K562 (cell line): Measurements from ENCODE around the gene NDUFA5. TPM values are rescaled to one million over a fixed set of nuclear protein-coding genes. Genes with fewer than 3 reads are reported as not detected.

Experiments used
- ATAC-seq: fragments of 200-7000 bp; cut with Tn5 transposase; 3 replicates; pipeline ENCODE4 v1.9.1; 2020; ENCODE audit warnings: moderate library complexity
- BruUV-seq: library from RNA; stranded (reverse); fragments of 400-500 nt; replicated peaks from 2 replicates; lab custom pipeline; 2021; lab: Mats Ljungman, UMichigan
- CTCF ChIA-PET: fragments of 300-600 bp; formaldehyde crosslinking; extraction: SDS; loops from one replicate; lab custom pipeline; 2021; ENCODE audit warnings: low intra/inter-chr PET ratio; lab: Yijun Ruan, JAX
- POLR2A ChIA-PET: fragments of 300-600, 350-650 bp; sonication (Branson Sonifier 250); formaldehyde crosslinking; extraction: SDS; loops from one replicate; lab custom pipeline; 2021; ENCODE audit warnings: antibody characterized with exemption, inconsistent platforms; lab: Yijun Ruan, JAX
- DNase-seq, 4 experiments: peaks; one replicate each; pipeline versions ENCODE4 v3.0.0 to v3.0.0-alpha.2; 2011 to 2018; ENCODE audit warnings: low spot score in 3 of 4, mixed read lengths in 3 of 4; ENCODE audit errors: extremely low read depth in 1 of 4
- FAIRE-seq: peaks from 2 replicates; lab custom pipeline; 2011; peaks lifted over from hg19 to GRCh38; lab: Jason Lieb, UNC
- H2AFZ ChIP-seq: 2 replicates; pipeline ENCODE4 v1.6.0; 2011; ENCODE audit warnings: low read depth, low read length, control low read depth, inconsistent platforms
- H3K27ac ChIP-seq: fragments of 200-600 bp; 3 replicates; pipeline ENCODE4 v1.8.0; 2011; ENCODE audit warnings: low read depth, mild to moderate bottlenecking, control low read depth, inconsistent platforms, low read length, moderate library complexity, mixed read lengths; ENCODE audit errors: extremely low read depth
- H3K27me3 ChIP-seq, 2 experiments: fragments of 300-600 bp in 1 of 2; 2 replicates in 1 of 2; 3 replicates in 1 of 2; pipeline versions ENCODE4 v1.6.0 to v1.8.0; 2011; ENCODE audit warnings: inconsistent platforms in 2 of 2, low read length in 2 of 2, mild to moderate bottlenecking in 1 of 2, mixed read lengths in 1 of 2, moderate library complexity in 1 of 2; ENCODE audit not compliant: control insufficient read depth in 2 of 2, insufficient read depth in 2 of 2
- H3K36me3 ChIP-seq: fragments of 300-600 bp; 3 replicates; pipeline ENCODE4 v1.8.0; 2011; ENCODE audit warnings: mild to moderate bottlenecking, low read length, inconsistent platforms; ENCODE audit not compliant: control insufficient read depth, insufficient read depth
- H3K4me1 ChIP-seq, 2 experiments: fragments of 200-600 bp in 1 of 2; replicated peaks in 1 of 2; 2 replicates in 1 of 2; 3 replicates in 1 of 2; pipeline versions ENCODE4 v1.5.1 to v1.8.0; 2011; ENCODE audit warnings: inconsistent platforms in 2 of 2, low read length in 2 of 2, mild to moderate bottlenecking in 1 of 2, mixed read lengths in 1 of 2, moderate library complexity in 1 of 2; ENCODE audit not compliant: control insufficient read depth in 2 of 2, insufficient read depth in 2 of 2
- H3K4me2 ChIP-seq: 2 replicates; pipeline ENCODE4 v1.6.1; 2011; ENCODE audit warnings: low read length, control low read depth, inconsistent platforms, mixed read lengths; ENCODE audit not compliant: insufficient read depth
- H3K4me3 ChIP-seq: fragments of 200-600 bp; sonication (generic), shearing (Covaris generic); 2 replicates; pipeline ENCODE4 v1.5.1; 2016; ENCODE audit warnings: control low read depth, inconsistent platforms
- H3K79me2 ChIP-seq: fragments of 200-600 bp; 3 replicates; pipeline ENCODE4 v1.8.0; 2011; ENCODE audit warnings: low read length, inconsistent platforms; ENCODE audit not compliant: control insufficient read depth, insufficient read depth
- H3K9ac ChIP-seq, 2 experiments: 2 replicates each; pipeline versions ENCODE4 v1.6.0 to v1.6.1; 2011; ENCODE audit warnings: low read depth in 2 of 2, low read length in 2 of 2, control low read depth in 1 of 2, inconsistent platforms in 1 of 2, mild to moderate bottlenecking in 1 of 2, mixed read lengths in 1 of 2; ENCODE audit not compliant: insufficient read depth in 1 of 2
- H3K9me1 ChIP-seq: one replicate; pipeline ENCODE4 v1.6.0; 2011; ENCODE audit warnings: inconsistent platforms, mild to moderate bottlenecking, low read length, moderate library complexity; ENCODE audit not compliant: control insufficient read depth, insufficient read depth
- H3K9me3 ChIP-seq: replicated peaks from 2 replicates; pipeline ENCODE4 v1.5.1; 2011; ENCODE audit warnings: low read depth, low read length, inconsistent platforms; ENCODE audit not compliant: control insufficient read depth, insufficient read depth
- H4K20me1 ChIP-seq: replicated peaks from 2 replicates; pipeline ENCODE4 v1.6.1; 2011; ENCODE audit warnings: low read length, inconsistent platforms, mixed read lengths; ENCODE audit not compliant: control insufficient read depth, insufficient read depth
- BCOR ChIP-seq: fragments of 450-650 bp; IDR thresholded peaks from 2 replicates; pipeline ENCODE4 v1.6.1; 2016
- COPS2 ChIP-seq: fragments of 450-650 bp; conservative IDR thresholded peaks from 2 replicates; pipeline ENCODE4 v1.6.1; 2016; ENCODE audit warnings: mild to moderate bottlenecking, moderate library complexity
- ELF4 ChIP-seq: fragments of 450-650 bp; formaldehyde crosslinking; IDR thresholded peaks from 2 replicates; pipeline ENCODE4 v1.4.0; 2022; ENCODE audit warnings: missing genetic modification characterization
- FOXA3 ChIP-seq, 2 experiments: fragments of 450-650 bp in 1 of 2; sonication (generic) in 1 of 2; formaldehyde crosslinking; IDR thresholded peaks in 1 of 2; conservative IDR thresholded peaks in 1 of 2; 2 replicates each; pipeline versions ENCODE4 v1.4.0 to v1.8.0; 2020 to 2022; ENCODE audit warnings: mild to moderate bottlenecking in 2 of 2, missing genetic modification reagents in 1 of 2
- HDAC8 ChIP-seq: fragments of 450-650 bp; IDR thresholded peaks from 2 replicates; pipeline ENCODE4 v1.6.1; 2016; ENCODE audit warnings: mild to moderate bottlenecking, missing genetic modification characterization, moderate library complexity, missing compliant biosample characterization
- KAT7 ChIP-seq: sonication (generic); formaldehyde crosslinking; IDR thresholded peaks from 2 replicates; pipeline ENCODE4 v1.8.0; 2022; ENCODE audit warnings: missing genetic modification reagents, mild to moderate bottlenecking, borderline replicate concordance
- LEF1 ChIP-seq: fragments of 450-650 bp; IDR thresholded peaks from 2 replicates; pipeline ENCODE4 v1.6.1; 2016; ENCODE audit warnings: mild to moderate bottlenecking
- MIER1 ChIP-seq: fragments of 450-650 bp; IDR thresholded peaks from 2 replicates; pipeline ENCODE4 v1.6.1; 2016; ENCODE audit warnings: antibody characterized with exemption, mild to moderate bottlenecking, low read depth
- MTA1 ChIP-seq: fragments of 450-650 bp; IDR thresholded peaks from 2 replicates; pipeline ENCODE4 v1.6.1; 2017; ENCODE audit warnings: borderline replicate concordance
- NCOA4 ChIP-seq: fragments of 450-650 bp; IDR thresholded peaks from 2 replicates; pipeline ENCODE4 v1.6.1; 2018; ENCODE audit warnings: mild to moderate bottlenecking; ENCODE audit not compliant: partially characterized antibody
- NFIX ChIP-seq: fragments of 250-450 bp; sonication (Bioruptor Pico); IDR thresholded peaks from 2 replicates; pipeline ENCODE4 v1.4.0; 2020; ENCODE audit warnings: low read depth, mild to moderate bottlenecking, moderate library complexity
- PHF20 ChIP-seq: fragments of 450-650 bp; IDR thresholded peaks from 2 replicates; pipeline ENCODE4 v1.6.1; 2018; ENCODE audit not compliant: partially characterized antibody
- PRPF4 ChIP-seq: fragments of 200-400 bp; formaldehyde crosslinking; IDR thresholded peaks from one replicate; pipeline ENCODE4 v1.6.1; 2017; ENCODE audit warnings: low read length, low read depth, mild to moderate bottlenecking; ENCODE audit not compliant: insufficient read depth, poor library complexity, severe bottlenecking
- RHOXF2B ChIP-seq: fragments of 250-450 bp; sonication (Bioruptor Pico); conservative IDR thresholded peaks from 2 replicates; pipeline ENCODE4 v1.5.1; 2021
- TOE1 ChIP-seq, 2 experiments: fragments of 450-650 bp in 1 of 2; sonication (generic) in 1 of 2; formaldehyde crosslinking in 1 of 2; IDR thresholded peaks; 2 replicates each; pipeline versions ENCODE4 v1.7.1 to v1.8.0; 2016 to 2022; ENCODE audit warnings: borderline replicate concordance in 2 of 2, mild to moderate bottlenecking in 2 of 2, antibody characterized with exemption in 1 of 2, inconsistent platforms in 1 of 2, low read depth in 1 of 2, missing genetic modification reagents in 1 of 2, moderate library complexity in 1 of 2
- ZFPM2 ChIP-seq: fragments of 250-450 bp; sonication (Bioruptor Pico); IDR thresholded peaks from 2 replicates; pipeline ENCODE4 v1.5.1; 2022; ENCODE audit warnings: mild to moderate bottlenecking
- WGBS: fragments of 100-300 bp; shearing (Covaris generic); methylation state at CpG from one replicate; pipeline ENCODE4 v1.1.6; 2016; ENCODE audit warnings: low coverage, mixed read lengths; ENCODE audit not compliant: insufficient coverage; ENCODE audit errors: missing lambda C conversion rate; 5-methylcytosine and 5-hydroxymethylcytosine counted together
- in situ Hi-C: fragments of 300-500 bp; cut with MboI; formaldehyde crosslinking; loops from 4 replicates; pipeline ENCODE4 v1.15.0; 2018; ENCODE audit warnings: inconsistent platforms, mixed read lengths
- intact Hi-C: fragments of 100-400 bp; cut with micrococcal nuclease; formaldehyde crosslinking; loops from 2 replicates; pipeline ENCODE4 v1.14.2; 2022
- polyA plus RNA-seq, 8 experiments: library from polyadenylated mRNA; depleted of rRNA in 4 of 8; stranded (reverse) in 5 of 8; unstranded in 3 of 8; fragments of >200 nt; fragmentation: Nextera tagmentation in 2 of 8; fragmentation: Illumina TruSeq in 1 of 8; extraction: Ambion mirVana in 2 of 8; extraction: Trizol in 1 of 8; gene quantifications; 2 replicates each; pipeline versions ENCODE4 v1.2.1 to v1.2.3, GENCODE V29; 2011 to 2014; ENCODE audit warnings: inconsistent platforms in 1 of 8, missing spikeins in 1 of 8
- total RNA-seq, 7 experiments: library from RNA; depleted of rRNA in 6 of 7; stranded (reverse); fragments of >200 nt in 6 of 7; fragmentation: Illumina TruSeq in 2 of 7; extraction: Trizol in 2 of 7; gene quantifications; 2 replicates each; pipeline versions ENCODE4 v1.2.1 to v1.2.3, GENCODE V29; 2011 to 2021; ENCODE audit warnings: low replicate concordance in 1 of 7
- TF ChIP-seq, protein P1 (sequence below): sonication (generic); formaldehyde crosslinking; IDR thresholded peaks from 2 replicates; pipeline ENCODE4 v1.8.0; 2023; ENCODE audit warnings: missing genetic modification reagents, mild to moderate bottlenecking, borderline replicate concordance

NDUFA5 gene
- total and polyA plus RNA-seq, 9 of the 15 experiments (the other 6 are each of a cell fraction or from before 2014, with no cell fraction given), result 155 to 677 (median 269) TPM

DNA sequence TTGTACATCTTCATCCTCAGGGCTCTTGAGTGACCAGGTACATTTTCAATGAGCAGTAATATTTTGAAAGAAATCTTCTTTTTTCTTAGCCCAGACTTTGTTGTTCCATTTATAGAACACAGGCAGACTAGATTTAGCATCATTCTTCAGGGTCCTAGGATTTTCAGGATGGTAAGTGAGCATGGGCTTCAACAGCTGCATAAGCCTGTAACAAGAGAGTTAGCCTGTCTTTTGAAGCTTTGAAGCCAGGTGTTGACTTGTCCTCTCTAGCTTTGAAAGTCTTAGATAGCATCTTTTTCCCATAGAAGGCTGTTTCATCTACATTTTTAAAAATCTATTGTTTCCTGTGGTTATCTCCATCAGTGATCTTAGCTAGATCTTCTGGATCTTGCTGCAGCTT lies 4.5 kb upstream of the NDUFA5 start (continued):
- TF ChIP-seq FOXA3 (CRISPR knock-in tag; conservative IDR thresholded peaks at IDR 0.05 in 1 of 2, IDR thresholded peaks at IDR 0.05 in 1 of 2) (no peak), ZFPM2 (no peak), KAT7 (no peak), MIER1 (no peak), PRPF4 (no peak), PHF20 (no peak), TOE1 (IDR thresholded peaks at IDR 0.05; ENCODE audit: borderline replicate concordance) (no peak), TOE1 (CRISPR knock-in tag; IDR thresholded peaks at IDR 0.05; ENCODE audit: borderline replicate concordance, low read depth) (no peak), ELF4 (CRISPR knock-in tag) (no peak), NFIX (CRISPR knock-in tag) (no peak)

DNA sequence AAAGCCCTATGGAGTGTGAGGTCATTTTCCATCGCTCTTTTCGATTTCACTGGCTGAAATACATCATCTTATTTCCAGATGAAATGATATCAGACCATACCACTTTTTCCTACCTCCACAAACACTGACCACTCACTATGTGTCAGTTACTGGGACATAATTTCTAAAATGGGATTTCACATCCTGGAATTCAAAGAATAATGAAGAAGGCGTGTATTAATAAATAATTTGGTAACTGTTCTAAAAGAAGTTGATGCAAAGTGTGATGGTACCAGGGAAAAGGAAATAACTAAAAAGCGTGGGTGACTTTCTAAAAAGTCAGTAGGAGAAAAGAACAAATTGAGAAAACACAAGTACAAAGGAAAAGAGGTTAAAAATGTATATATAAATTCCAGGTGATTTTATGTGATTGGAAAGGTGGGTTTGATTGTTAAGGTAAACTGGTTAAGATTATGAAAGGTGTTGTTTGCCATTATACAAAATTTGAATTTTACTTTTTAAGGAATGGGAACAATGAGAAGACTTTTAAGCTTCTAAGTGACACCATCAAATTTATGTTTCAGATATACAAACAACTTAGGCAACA lies 764 bp upstream of the NDUFA5 start:
- no peak for FAIRE-seq
- H3K79me2 ChIP-seq, result peaks cover 43% of the 10 kb centered on the region
- peak overlapping the region; percentile 100 for H2AFZ ChIP-seq
- CTCF ChIA-PET, result no interaction called here
- in situ Hi-C loops (no loop called here), intact Hi-C loops (no loop called here)
- WGBS, result 37% methylated on average over 4 of the region's 4 CpGs
- H3K27me3 ChIP-seq, result no peaks in the 10 kb centered on the region
- H3K4me2 ChIP-seq, result peak overlapping the region; percentile 98
- H3K4me3 ChIP-seq, result peak overlapping the region; percentile 63
- POLR2A ChIA-PET, result interaction anchor here (0.6 to 1.8 kb wide), 16 partner anchors 9 to 228 kb away, joined by 3 to 12 read pairs (median 4); no protein-coding TSS in a partner anchor
- H3K4me1 ChIP-seq, result peaks cover 13 to 19% of the 10 kb centered on the region in 2 experiments
- H4K20me1 ChIP-seq, result no peaks in the 10 kb centered on the region
- no peaks in the 10 kb centered on the region for H3K9me1 ChIP-seq
- DNase-seq, result no peak
- ATAC-seq, result no peak
- peak overlapping the region; percentile 81 to 98; a peak in 3 of 4 replicates for H3K9ac ChIP-seq
- H3K9me3 ChIP-seq, result no peaks in the 10 kb centered on the region
- peaks cover 28% of the 10 kb centered on the region for H3K36me3 ChIP-seq
- peak overlapping the region; percentile 63 for H3K27ac ChIP-seq
- BruUV-seq, result TSS peak; percentile 70
- no peak for TF ChIP-seq COPS2
- TF ChIP-seq BCOR, result 0 out of 2 replicates have a peak, but pooled peaks have one; percentile 9
- no peak for TF ChIP-seq HDAC8 (tag)
- TF ChIP-seq, protein P1, sequence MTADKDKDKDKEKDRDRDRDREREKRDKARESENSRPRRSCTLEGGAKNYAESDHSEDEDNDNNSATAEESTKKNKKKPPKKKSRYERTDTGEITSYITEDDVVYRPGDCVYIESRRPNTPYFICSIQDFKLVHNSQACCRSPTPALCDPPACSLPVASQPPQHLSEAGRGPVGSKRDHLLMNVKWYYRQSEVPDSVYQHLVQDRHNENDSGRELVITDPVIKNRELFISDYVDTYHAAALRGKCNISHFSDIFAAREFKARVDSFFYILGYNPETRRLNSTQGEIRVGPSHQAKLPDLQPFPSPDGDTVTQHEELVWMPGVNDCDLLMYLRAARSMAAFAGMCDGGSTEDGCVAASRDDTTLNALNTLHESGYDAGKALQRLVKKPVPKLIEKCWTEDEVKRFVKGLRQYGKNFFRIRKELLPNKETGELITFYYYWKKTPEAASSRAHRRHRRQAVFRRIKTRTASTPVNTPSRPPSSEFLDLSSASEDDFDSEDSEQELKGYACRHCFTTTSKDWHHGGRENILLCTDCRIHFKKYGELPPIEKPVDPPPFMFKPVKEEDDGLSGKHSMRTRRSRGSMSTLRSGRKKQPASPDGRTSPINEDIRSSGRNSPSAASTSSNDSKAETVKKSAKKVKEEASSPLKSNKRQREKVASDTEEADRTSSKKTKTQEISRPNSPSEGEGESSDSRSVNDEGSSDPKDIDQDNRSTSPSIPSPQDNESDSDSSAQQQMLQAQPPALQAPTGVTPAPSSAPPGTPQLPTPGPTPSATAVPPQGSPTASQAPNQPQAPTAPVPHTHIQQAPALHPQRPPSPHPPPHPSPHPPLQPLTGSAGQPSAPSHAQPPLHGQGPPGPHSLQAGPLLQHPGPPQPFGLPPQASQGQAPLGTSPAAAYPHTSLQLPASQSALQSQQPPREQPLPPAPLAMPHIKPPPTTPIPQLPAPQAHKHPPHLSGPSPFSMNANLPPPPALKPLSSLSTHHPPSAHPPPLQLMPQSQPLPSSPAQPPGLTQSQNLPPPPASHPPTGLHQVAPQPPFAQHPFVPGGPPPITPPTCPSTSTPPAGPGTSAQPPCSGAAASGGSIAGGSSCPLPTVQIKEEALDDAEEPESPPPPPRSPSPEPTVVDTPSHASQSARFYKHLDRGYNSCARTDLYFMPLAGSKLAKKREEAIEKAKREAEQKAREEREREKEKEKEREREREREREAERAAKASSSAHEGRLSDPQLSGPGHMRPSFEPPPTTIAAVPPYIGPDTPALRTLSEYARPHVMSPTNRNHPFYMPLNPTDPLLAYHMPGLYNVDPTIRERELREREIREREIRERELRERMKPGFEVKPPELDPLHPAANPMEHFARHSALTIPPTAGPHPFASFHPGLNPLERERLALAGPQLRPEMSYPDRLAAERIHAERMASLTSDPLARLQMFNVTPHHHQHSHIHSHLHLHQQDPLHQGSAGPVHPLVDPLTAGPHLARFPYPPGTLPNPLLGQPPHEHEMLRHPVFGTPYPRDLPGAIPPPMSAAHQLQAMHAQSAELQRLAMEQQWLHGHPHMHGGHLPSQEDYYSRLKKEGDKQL (CRISPR knock-in tag), result no peak
- no peak for TF ChIP-seq NCOA4
- TF ChIP-seq RHOXF2B, result no peak
- 0 out of 2 replicates have a peak, but pooled peaks have one; percentile 39 for TF ChIP-seq MTA1
- TF ChIP-seq LEF1, result 0 out of 2 replicates have a peak, but pooled peaks have one; percentile 33
